Body of pancreas (tissue), 4 donors: ENCODE results near the gene KCNK10. TPM values are rescaled to one million over a fixed set of nuclear protein-coding genes. Genes with fewer than 3 reads are reported as not detected.

ENCODE experiments used
- ATAC-seq: fragments of 150-250 bp; one replicate; pipeline ENCODE4 v1.9.1; 2016
- DNase-seq, 4 donors: peaks; one replicate each; pipeline ENCODE4 v3.0.0-alpha.2; 2019
- H3K27ac ChIP-seq, 4 donors: fragments of 200-600 bp; sonication (generic); 1 replicate in 3 of 4; 2 replicates in 1 of 4; pipeline versions ENCODE4 v1.5.1 to v1.6.1; 2016 to 2019; ENCODE audit warnings: mild to moderate bottlenecking in 1 of 4, mixed read lengths in 1 of 4, moderate library complexity in 1 of 4
- H3K27me3 ChIP-seq, 2 donors: fragments of 200-600 bp; sonication (generic); one replicate each; pipeline ENCODE4 v1.6.0; 2016; ENCODE audit warnings: mild to moderate bottlenecking in 1 of 2
- H3K36me3 ChIP-seq, 2 donors: fragments of 200-600 bp; sonication (generic); replicated peaks in 1 of 2; 2 replicates each; pipeline ENCODE4 v1.5.1; 2016; ENCODE audit warnings: low read depth in 2 of 2; ENCODE audit not compliant: insufficient read depth in 1 of 2
- H3K4me1 ChIP-seq: fragments of 200-600 bp; sonication (generic); one replicate; pipeline ENCODE4 v1.6.0; 2016
- H3K4me3 ChIP-seq, 2 donors: fragments of 200-600 bp; sonication (generic); 1 replicate in 1 of 2; 2 replicates in 1 of 2; pipeline ENCODE4 v1.5.1; 2016 to 2019
- H3K9me3 ChIP-seq, 3 donors: fragments of 200-600 bp; sonication (generic); 1 replicate in 2 of 3; 2 replicates in 1 of 3; pipeline ENCODE4 v1.5.1; 2016
- CTCF ChIP-seq, 7 experiments: fragments of 450-650 bp in 4 of 7; fragments of 200-600 bp in 3 of 7; sonication (generic) in 3 of 7; IDR thresholded peaks; one replicate each; pipeline ENCODE4 v1.5.1; 2016 to 2019; ENCODE audit warnings: antibody characterized with exemption in 7 of 7
- POLR2A ChIP-seq, 3 donors: fragments of 450-650 bp; IDR thresholded peaks; one replicate each; pipeline ENCODE4 v1.6.1; 2016; ENCODE audit warnings: antibody characterized with exemption in 3 of 3, mild to moderate bottlenecking in 2 of 3
- WGBS, 2 donors: methylation state at CpG; one replicate each; pipeline ENCODE4 v1.1.5; 2017; 5-methylcytosine and 5-hydroxymethylcytosine counted together
- intact Hi-C: fragments of 100-400 bp; cut with DNase I; formaldehyde crosslinking; loops from one replicate; pipeline ENCODE4 v1.15.1; 2023
- total RNA-seq, 2 donors: library from RNA; depleted of rRNA; stranded (reverse); fragments of >200 nt; gene quantifications; one replicate each; pipeline ENCODE4 v1.1.0, GENCODE V29; 2016

Gene KCNK10
- total RNA-seq, 2 donors from 2014 or later: 1.6 to 3.3 TPM

GRCh38 chr14:88163731-88164255 lies 159.3 kb downstream of the KCNK10 start:
- no peaks in the 10 kb centered on the region for H3K27me3 ChIP-seq
- no peaks in the 10 kb centered on the region for H3K4me1 ChIP-seq
- TF ChIP-seq CTCF (IDR thresholded peaks at IDR 0.05) (no peak), POLR2A (IDR thresholded peaks at IDR 0.05) (no peak)
- WGBS, 2 donors: 68 to 72% methylated on average over 4 of the region's 4 CpGs
- DNase-seq: no peak
- no peak overlapping the region for H3K4me3 ChIP-seq
- no peak for ATAC-seq
- H3K27ac ChIP-seq: no peak overlapping the region
- intact Hi-C loops: loop anchor here (10.0 kb wide), 1 partner anchor 149 kb away; no protein-coding TSS in a partner anchor
- H3K36me3 ChIP-seq: no peaks in the 10 kb centered on the region
- H3K9me3 ChIP-seq: no peaks in the 10 kb centered on the region

GRCh38 chr14:88156127-88156526 lies 166.9 kb downstream of the KCNK10 start:
- no peak overlapping the region for H3K27ac ChIP-seq
- H3K9me3 ChIP-seq: no peaks in the 10 kb centered on the region
- no peaks in the 10 kb centered on the region for H3K36me3 ChIP-seq
- no peaks in the 10 kb centered on the region for H3K4me1 ChIP-seq
- WGBS, 2 donors: 86 to 89% methylated on average over 1 of the region's 1 CpG
- ATAC-seq (no peak), DNase-seq (no peak)
- TF ChIP-seq CTCF (IDR thresholded peaks at IDR 0.05) (no peak), POLR2A (IDR thresholded peaks at IDR 0.05) (no peak)
- H3K27me3 ChIP-seq: no peaks in the 10 kb centered on the region
- no peak overlapping the region for H3K4me3 ChIP-seq
- intact Hi-C loops: no loop called here

DNA sequence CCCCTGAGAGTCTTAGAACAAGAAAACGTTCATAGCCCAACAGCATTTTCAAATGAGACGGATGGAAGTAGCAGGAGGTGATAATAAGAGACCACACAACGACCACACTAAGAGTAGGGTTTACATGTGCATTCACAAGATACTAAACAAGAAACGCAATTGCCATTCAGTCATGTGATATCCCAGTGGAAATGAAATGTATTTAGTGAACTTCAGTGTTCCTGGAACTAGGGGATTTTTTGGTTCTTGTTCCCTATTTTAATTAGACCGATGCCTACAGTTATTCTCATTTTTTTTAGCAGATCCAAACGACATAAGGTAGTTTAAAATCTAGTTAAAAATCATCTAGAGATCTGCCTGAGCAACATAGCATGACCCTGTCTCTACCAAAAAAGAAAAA lies 168.1 kb downstream of the KCNK10 start:
- Histone ChIP-seq H3K9me3 (no peaks in the 10 kb centered on the region), H3K4me3 (no peak overlapping the region), H3K4me1 (no peaks in the 10 kb centered on the region), H3K27me3 (no peaks in the 10 kb centered on the region), H3K36me3 (no peaks in the 10 kb centered on the region), H3K27ac (no peak overlapping the region)
- intact Hi-C loops: no loop called here
- TF ChIP-seq CTCF (IDR thresholded peaks at IDR 0.05) (no peak), POLR2A (IDR thresholded peaks at IDR 0.05) (no peak)
- no peak for ATAC-seq
- 55 to 64% methylated on average over 6 of the region's 6 CpGs for WGBS, 2 donors
- no peak for DNase-seq

DNA sequence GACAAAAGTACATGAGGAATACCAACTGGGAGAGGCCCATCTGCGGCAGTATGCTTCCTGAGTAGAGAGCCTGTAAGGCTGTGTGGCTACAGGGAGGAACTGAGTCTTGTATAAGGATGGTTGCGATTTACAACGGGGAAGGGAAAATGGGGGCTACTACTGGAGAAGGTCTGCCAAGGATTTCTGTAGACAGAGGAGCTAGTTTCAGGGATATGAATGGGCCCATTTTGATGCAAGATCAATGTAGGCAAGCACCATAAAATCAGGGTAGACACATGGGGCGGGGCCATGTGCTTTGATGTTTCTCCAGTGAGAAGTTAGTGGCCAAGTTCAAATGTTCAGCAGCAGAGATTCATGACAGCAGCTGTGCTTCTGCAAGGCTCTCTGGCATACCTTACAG lies 168.7 kb downstream of the KCNK10 start:
- no peaks in the 10 kb centered on the region for H3K9me3 ChIP-seq
- no peaks in the 10 kb centered on the region for H3K27me3 ChIP-seq
- ATAC-seq (no peak), DNase-seq (no peak)
- H3K4me1 ChIP-seq: no peaks in the 10 kb centered on the region
- intact Hi-C loops: no loop called here
- WGBS, 2 donors: 86 to 93% methylated on average over 4 of the region's 4 CpGs
- no peak overlapping the region for H3K4me3 ChIP-seq
- H3K27ac ChIP-seq: no peak overlapping the region
- TF ChIP-seq POLR2A (IDR thresholded peaks at IDR 0.05) (no peak), CTCF (IDR thresholded peaks at IDR 0.05) (no peak)
- no peaks in the 10 kb centered on the region for H3K36me3 ChIP-seq

- WGBS, 2 donors: 71 to 83% methylated on average over 3 to 8 of the region's 8 CpGs
- ATAC-seq: no peak
- no peak overlapping the region for H3K27ac ChIP-seq
- no peaks in the 10 kb centered on the region for H3K36me3 ChIP-seq
- intact Hi-C loops: no loop called here
- no peaks in the 10 kb centered on the region for H3K27me3 ChIP-seq
- DNase-seq: no peak
- no peaks in the 10 kb centered on the region for H3K4me1 ChIP-seq
- H3K4me3 ChIP-seq: no peak overlapping the region
- TF ChIP-seq POLR2A (IDR thresholded peaks at IDR 0.05) (no peak), CTCF (IDR thresholded peaks at IDR 0.05) (no peak)
- no peaks in the 10 kb centered on the region for H3K9me3 ChIP-seq
These were observed 176.0 kb downstream of the KCNK10 start for GRCh38 chr14:88146881-88147649.
